HCT116 (cell line): ENCODE data around the gene SPON1. TPM values are rescaled to one million over a fixed set of nuclear protein-coding genes. Genes with fewer than 3 reads are reported as not detected.

Experiments used
- ATAC-seq: fragments of 200-7000 bp; cut with Tn5 transposase; 2 replicates; pipeline ENCODE4 v1.9.1; 2020; ENCODE audit warnings: mild to moderate bottlenecking, moderate library complexity
- BruUV-seq: library from RNA; stranded (reverse); fragments of 400-500 nt; replicated peaks from 2 replicates; lab custom pipeline; 2021; lab: Mats Ljungman, UMichigan
- CTCF ChIA-PET: fragments of 300-600 bp; sonication (Branson Sonifier 250); formaldehyde crosslinking; loops from one replicate; lab custom pipeline; 2021; ENCODE audit warnings: antibody characterized with exemption; lab: Charles Lee
- POLR2A ChIA-PET: fragments of 300-600, 350-600 bp; sonication (Branson Sonifier 250); formaldehyde crosslinking; loops from one replicate; lab custom pipeline; 2021; ENCODE audit warnings: antibody characterized with exemption; lab: Charles Lee
- RAD21 ChIA-PET, 2 experiments: fragments of 300-600 bp; sonication (Branson Sonifier 250); formaldehyde crosslinking; loops; one replicate each; lab custom pipeline; 2023; ENCODE audit warnings: low total read pairs in 2 of 2; ENCODE audit not compliant: uncharacterized antibody in 2 of 2, unreplicated experiment in 2 of 2, low non-redundant PET in 1 of 2; lab: Charles Lee
- DNase-seq: peaks from one replicate; pipeline ENCODE4 v3.0.0-alpha.2; 2010; ENCODE audit warnings: low read depth, low spot score
- H2AFZ ChIP-seq: fragments of 200-600 bp; shearing (Covaris generic), sonication (generic); 2 replicates; pipeline ENCODE4 v1.6.1; 2017; ENCODE audit warnings: low read depth, mixed run types, mixed read lengths, antibody characterized with exemption, low read length; ENCODE audit not compliant: poor library complexity, severe bottlenecking
- H3K27ac ChIP-seq: 2 replicates; pipeline ENCODE4 v1.5.1; 2012; ENCODE audit warnings: low read depth, low read length
- H3K27me3 ChIP-seq: fragments of 200-600 bp; sonication (generic); 2 replicates; pipeline ENCODE4 v1.6.1; 2016; ENCODE audit warnings: mixed run types, low read length, mixed read lengths; ENCODE audit not compliant: insufficient read depth
- H3K36me3 ChIP-seq, 2 experiments: fragments of 200-500 bp in 1 of 2; fragments of 200-600 bp in 1 of 2; sonication (Bioruptor generic) in 1 of 2; sonication (generic) in 1 of 2; 2 replicates each; pipeline versions ENCODE4 v1.5.1 to v1.6.1; 2014 to 2016; ENCODE audit warnings: low read length in 2 of 2, inconsistent platforms in 1 of 2, mixed read lengths in 1 of 2, mixed run types in 1 of 2; ENCODE audit not compliant: insufficient read depth in 2 of 2, control insufficient read depth in 1 of 2
- H3K4me1 ChIP-seq, 2 experiments: fragments of 200-600 bp in 1 of 2; sonication (generic) in 1 of 2; 2 replicates each; pipeline versions ENCODE4 v1.5.1 to v1.6.1; 2012 to 2017; ENCODE audit warnings: low read length in 2 of 2, inconsistent platforms in 1 of 2, mild to moderate bottlenecking in 1 of 2, mixed read lengths in 1 of 2, mixed run types in 1 of 2, moderate library complexity in 1 of 2; ENCODE audit not compliant: insufficient read depth in 2 of 2, control insufficient read depth in 1 of 2
- H3K4me2 ChIP-seq: fragments of 200-600 bp; sonication (generic); 2 replicates; pipeline ENCODE4 v1.6.1; 2017; ENCODE audit warnings: mixed run types, low read length, mixed read lengths
- H3K4me3 ChIP-seq, 2 experiments: fragments of 200-600 bp in 1 of 2; sonication (generic) in 1 of 2; replicated peaks in 1 of 2; 2 replicates each; pipeline ENCODE4 v1.5.1; 2011 to 2016; ENCODE audit warnings: low read length in 2 of 2, control low read depth in 1 of 2, low read depth in 1 of 2, mild to moderate bottlenecking in 1 of 2, mixed read lengths in 1 of 2, mixed run types in 1 of 2
- H3K79me2 ChIP-seq: fragments of 200-600 bp; sonication (generic); 2 replicates; pipeline ENCODE4 v1.6.1; 2017; ENCODE audit warnings: mild to moderate bottlenecking, mixed run types, low read length, moderate library complexity, mixed read lengths; ENCODE audit not compliant: insufficient read depth
- H3K9ac ChIP-seq: fragments of 200-600 bp; sonication (generic); 2 replicates; pipeline ENCODE4 v1.6.1; 2016; ENCODE audit warnings: low read length, mixed read lengths
- H3K9me2 ChIP-seq: fragments of 200-600 bp; sonication (generic), shearing (Covaris generic); 2 replicates; pipeline ENCODE4 v1.6.1; 2017; ENCODE audit warnings: mixed run types, mild to moderate bottlenecking, moderate library complexity; ENCODE audit not compliant: insufficient read depth
- H3K9me3 ChIP-seq, 2 experiments: fragments of 200-500 bp in 1 of 2; fragments of 200-600 bp in 1 of 2; sonication (Bioruptor generic) in 1 of 2; sonication (generic) in 1 of 2; 2 replicates each; pipeline ENCODE4 v1.6.1; 2014 to 2017; ENCODE audit warnings: low read length in 2 of 2, mixed read lengths in 2 of 2, inconsistent platforms in 1 of 2, low read depth in 1 of 2, mild to moderate bottlenecking in 1 of 2, mixed run types in 1 of 2, moderate library complexity in 1 of 2; ENCODE audit not compliant: control insufficient read depth in 1 of 2, insufficient read depth in 1 of 2
- H4K20me1 ChIP-seq: fragments of 200-600 bp; sonication (generic), shearing (Covaris generic); 2 replicates; pipeline ENCODE4 v1.6.1; 2017; ENCODE audit warnings: mixed run types, mild to moderate bottlenecking, moderate library complexity; ENCODE audit not compliant: insufficient read depth
- ATF3 ChIP-seq: IDR thresholded peaks from 2 replicates; pipeline ENCODE4 v1.6.1; 2012
- CBX3 ChIP-seq: IDR thresholded peaks from 2 replicates; pipeline ENCODE4 v1.6.1; 2012; ENCODE audit warnings: low read depth
- CEBPB ChIP-seq: IDR thresholded peaks from 2 replicates; pipeline ENCODE4 v1.6.1; 2012; ENCODE audit warnings: low read depth
- EZH2phosphoT487 ChIP-seq: fragments of 200-600 bp; IDR thresholded peaks from 2 replicates; pipeline ENCODE4 v1.6.1; 2018; ENCODE audit warnings: antibody characterized with exemption, borderline replicate concordance
- MAX ChIP-seq: IDR thresholded peaks from 2 replicates; pipeline ENCODE4 v1.6.1; 2012
- POLR2A ChIP-seq: IDR thresholded peaks from 2 replicates; pipeline ENCODE4 v1.7.0; 2011; ENCODE audit warnings: borderline replicate concordance; ENCODE audit not compliant: insufficient read depth, insufficient read length; ENCODE audit errors: extremely low read depth
- POLR2AphosphoS5 ChIP-seq: IDR thresholded peaks from 2 replicates; pipeline ENCODE4 v1.6.1; 2011; ENCODE audit warnings: mild to moderate bottlenecking, low read depth, low read length, moderate library complexity
- REST ChIP-seq: IDR thresholded peaks from 2 replicates; pipeline ENCODE4 v1.6.1; 2012; ENCODE audit warnings: low read depth
- SIN3A ChIP-seq: IDR thresholded peaks from 2 replicates; pipeline ENCODE4 v1.6.1; 2012; ENCODE audit warnings: low read depth
- SP1 ChIP-seq: IDR thresholded peaks from 2 replicates; pipeline ENCODE4 v1.6.1; 2012; ENCODE audit warnings: low read depth
- SRF ChIP-seq: IDR thresholded peaks from 2 replicates; pipeline ENCODE4 v1.6.1; 2012; ENCODE audit warnings: low read depth
- TCF7L2 ChIP-seq: IDR thresholded peaks from 2 replicates; pipeline ENCODE4 v1.7.0; 2011; ENCODE audit warnings: borderline replicate concordance, inconsistent platforms; ENCODE audit not compliant: insufficient read depth, insufficient read length; ENCODE audit errors: extremely low read depth
- intact Hi-C: fragments of 100-400 bp; cut with micrococcal nuclease; formaldehyde crosslinking; loops from 2 replicates; pipeline ENCODE4 v1.10.0; 2022
- total RNA-seq: library from RNA; stranded (reverse); gene quantifications from one replicate; pipeline ENCODE4 v1.2.1, GENCODE V29; 2021; ENCODE audit not compliant: unreplicated experiment

SPON1 gene
- total RNA-seq, 1 experiment from 2014 or later: 0.17 TPM

- H3K4me1 ChIP-seq: peaks cover 0 to 11% of the 10 kb centered on the region in 2 experiments; a peak in 2 of 4 replicates
- no TSS peak for BruUV-seq
- no peaks in the 10 kb centered on the region for H3K36me3 ChIP-seq
- H4K20me1 ChIP-seq: no peaks in the 10 kb centered on the region
- no peak overlapping the region for H3K9ac ChIP-seq
- no peaks in the 10 kb centered on the region for H3K9me2 ChIP-seq
- H3K4me3 ChIP-seq: no peak overlapping the region
- ChIA-PET RAD21 (no interaction called here), POLR2A (no interaction called here), CTCF (no interaction called here)
- H3K79me2 ChIP-seq: no peaks in the 10 kb centered on the region
- H2AFZ ChIP-seq: no peak overlapping the region
- TF ChIP-seq CBX3 (no peak), EZH2phosphoT487 (no peak), SIN3A (no peak)
- peaks cover 5% of the 10 kb centered on the region; the same call in 1 of the 2 replicates for H3K27me3 ChIP-seq
- no peaks in the 10 kb centered on the region for H3K9me3 ChIP-seq
- intact Hi-C loops: no loop called here
- no peak overlapping the region for H3K4me2 ChIP-seq
- H3K27ac ChIP-seq: no peak overlapping the region
- no peak for DNase-seq
- ATAC-seq: no peak
These were observed 30.7 kb downstream of the SPON1 start for GRCh38 chr11:13993096-13993765.

GRCh38 chr11:13997881-13998280 lies 35.4 kb downstream of the SPON1 start:
- Histone ChIP-seq H3K4me1 (no peaks in the 10 kb centered on the region), H3K9me3 (no peaks in the 10 kb centered on the region; a peak in 1 of 4 replicates), H3K9ac (no peak overlapping the region), H3K4me3 (no peak overlapping the region), H4K20me1 (no peaks in the 10 kb centered on the region), H3K9me2 (no peaks in the 10 kb centered on the region), H3K4me2 (no peak overlapping the region), H3K79me2 (no peaks in the 10 kb centered on the region), H2AFZ (no peak overlapping the region), H3K27ac (no peak overlapping the region), H3K36me3 (no peaks in the 10 kb centered on the region), H3K27me3 (peaks cover 5% of the 10 kb centered on the region; the same call in 1 of the 2 replicates)
- no TSS peak for BruUV-seq
- intact Hi-C loops: no loop called here
- TF ChIP-seq POLR2A: no peak
- no peak for TF ChIP-seq POLR2AphosphoS5
- no peak for TF ChIP-seq EZH2phosphoT487
- TF ChIP-seq ATF3: no peak
- TF ChIP-seq MAX: no peak
- TF ChIP-seq SRF: no peak
- no peak for TF ChIP-seq CEBPB
- TF ChIP-seq TCF7L2: no peak
- TF ChIP-seq SP1: no peak
- TF ChIP-seq REST: no peak
- DNase-seq (no peak), ATAC-seq (no peak)
- RAD21 ChIA-PET: no interaction called here
- POLR2A ChIA-PET: no interaction called here
- CTCF ChIA-PET: no interaction called here
